ENCODE measurements around the gene TMEM115.

Gene TMEM115

DNA sequence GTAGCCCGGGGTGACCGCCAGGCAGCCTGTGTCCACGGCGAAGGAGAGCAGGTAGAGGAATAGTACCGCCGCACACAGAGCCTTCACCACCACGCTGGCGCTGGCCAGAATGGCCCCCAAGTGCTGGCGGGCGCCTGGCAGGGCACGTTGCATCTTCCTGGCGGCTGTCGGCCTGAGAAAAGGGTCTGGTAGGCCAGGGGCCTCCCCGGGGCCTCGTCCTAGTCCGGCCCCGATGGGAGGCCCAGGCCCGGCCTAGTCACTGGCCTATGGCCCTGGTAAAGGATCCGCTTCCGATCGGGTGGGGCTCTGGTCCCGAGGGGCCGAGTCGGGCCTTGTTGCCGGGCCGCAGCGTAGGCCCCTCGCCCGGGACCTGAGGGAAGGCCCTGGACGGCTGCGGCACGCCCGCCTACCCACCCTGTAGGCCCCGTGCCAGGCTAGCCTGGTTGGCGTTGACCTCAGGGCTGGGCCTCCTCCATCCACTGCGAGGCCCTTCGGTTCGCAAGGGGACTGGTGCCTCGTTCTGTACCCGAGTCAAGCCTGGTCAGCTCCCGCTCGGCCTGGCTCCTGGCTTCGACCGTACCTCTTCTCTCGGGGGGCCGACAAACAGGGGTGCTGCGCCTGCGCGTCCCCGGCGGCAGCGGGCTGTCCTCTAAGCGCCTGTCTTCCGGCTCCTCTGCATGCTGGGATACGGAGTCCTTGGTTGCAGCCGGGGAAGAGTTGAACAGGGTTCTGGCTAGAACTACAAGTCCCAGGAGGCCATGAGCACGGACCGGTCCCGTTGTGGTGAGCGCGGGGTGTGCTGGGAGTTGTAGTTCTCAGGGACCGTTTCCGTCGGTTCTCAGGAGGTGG is at the start of gene TMEM115:
TMEM115 (minus strand) TSS at position 611 of the 849 bp plus-strand sequence; CDS start at position 153, 458 bp downstream.
- peak; percentile 76 for DNase-seq

DNA sequence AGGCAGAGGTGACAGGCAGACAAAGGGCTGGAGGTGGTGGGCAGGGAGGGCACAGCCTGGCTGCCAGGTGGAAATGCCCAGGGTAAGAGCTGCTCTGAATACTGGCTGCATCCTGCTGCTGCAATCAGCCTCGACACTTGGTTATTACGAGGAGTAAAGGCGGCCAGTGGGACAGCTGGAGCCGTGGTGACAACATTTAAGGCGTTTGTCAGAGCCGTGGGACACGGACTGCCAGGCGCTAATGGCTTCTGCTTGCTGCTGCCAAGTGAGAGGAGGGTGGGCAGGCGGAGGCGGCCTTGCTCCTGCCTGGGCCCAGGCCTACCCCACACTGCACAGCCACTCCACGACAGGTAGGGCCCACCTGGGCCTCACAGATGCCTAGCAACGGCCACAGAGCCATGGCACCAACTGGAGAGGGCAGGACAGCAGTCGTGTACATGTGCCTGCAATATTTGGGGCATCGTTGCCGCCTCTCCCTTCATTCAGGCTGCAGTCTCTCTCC is 49.2 kb upstream of the TMEM115 start:
- no peak for DNase-seq

GRCh38 chr3:50406487-50406886 is 47.2 kb upstream of the TMEM115 start:
- no peak for DNase-seq

GRCh38 chr3:50405249-50405648 is 45.9 kb upstream of the TMEM115 start:
- peak; percentile 4 for DNase-seq

- DNase-seq = no peak
These were observed 42.8 kb upstream of the TMEM115 start for GRCh38 chr3:50401978-50402595.

DNA sequence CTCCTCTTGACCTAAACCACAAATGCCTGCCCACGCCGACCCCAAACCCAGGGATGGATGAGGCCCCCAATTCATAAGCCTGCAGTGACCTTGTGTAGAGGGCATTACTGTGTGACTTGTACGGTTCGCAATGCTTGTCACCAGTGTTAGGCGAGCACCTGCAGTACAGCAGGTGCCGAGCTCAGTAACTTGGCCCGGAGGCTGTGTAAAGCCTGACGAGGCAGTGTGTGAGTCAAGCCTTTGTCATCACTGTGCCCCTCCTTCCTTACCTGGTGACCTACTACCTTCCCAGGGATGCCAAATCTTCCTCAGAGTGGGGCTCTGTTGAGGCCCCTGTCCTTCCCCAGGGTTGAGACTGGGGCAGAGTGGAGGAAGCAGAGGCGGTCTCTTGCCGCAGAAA is 37.2 kb upstream of the TMEM115 start:
- DNase-seq = no peak

DNA sequence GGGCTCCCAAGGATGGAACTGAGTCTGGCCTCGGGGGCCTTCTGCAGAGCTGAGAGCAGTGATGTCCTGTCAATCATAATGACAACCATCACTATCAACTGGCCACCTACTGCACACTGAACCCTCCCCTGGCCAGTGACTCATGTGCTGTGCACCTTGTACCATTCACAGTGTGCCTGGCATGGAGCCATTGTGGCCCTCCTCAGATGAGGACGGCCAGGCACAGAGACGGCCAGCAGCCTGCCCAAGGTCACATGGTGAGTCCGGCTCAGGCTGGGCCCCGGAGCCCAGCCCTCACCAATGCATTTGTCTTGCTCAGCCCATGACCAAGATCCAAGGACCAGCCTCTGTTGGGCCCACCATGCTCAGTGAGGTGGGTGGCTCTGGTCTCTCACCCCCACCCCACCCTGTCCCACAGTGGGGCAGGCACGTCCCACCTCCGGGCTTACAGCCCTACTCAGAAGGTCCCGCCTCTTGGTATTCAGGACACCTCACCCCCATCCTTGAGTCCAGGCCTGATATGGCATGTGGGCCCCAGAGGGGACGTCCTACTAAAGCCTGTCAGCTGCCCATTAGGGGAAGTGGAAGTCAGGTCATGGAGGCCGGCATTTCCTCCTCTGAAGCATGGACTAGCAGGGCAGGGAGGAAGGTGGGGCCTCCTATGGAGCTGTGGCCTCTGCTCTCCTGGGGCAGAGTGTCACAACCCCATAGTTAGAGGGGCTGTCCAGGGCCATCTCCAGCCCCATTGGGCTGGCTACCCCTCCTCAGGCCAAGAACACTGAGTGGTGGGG is 35.9 kb upstream of the TMEM115 start:
- DNase-seq = no peak

DNA sequence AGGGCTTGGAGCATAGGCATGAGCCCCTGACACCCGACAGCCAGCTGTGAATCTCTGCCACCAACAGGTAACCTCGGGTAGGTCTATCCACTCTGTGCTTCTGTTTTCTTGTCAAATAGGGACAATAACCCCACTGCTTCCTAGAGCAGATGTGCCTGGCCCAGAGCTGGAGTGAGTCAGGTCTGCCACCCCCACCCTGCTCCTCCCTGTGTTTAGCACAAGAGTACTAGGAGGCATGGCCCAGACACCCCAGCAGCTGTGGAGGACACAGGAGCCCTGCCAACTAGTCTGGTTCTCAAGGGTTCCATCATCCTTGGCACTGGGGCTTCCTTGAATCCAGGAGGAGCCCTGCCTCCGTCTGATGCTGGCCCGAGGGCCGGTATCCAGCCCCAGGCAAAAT is 33.7 kb upstream of the TMEM115 start:
- DNase-seq = no peak

- DNase-seq = no peak
These were observed 32.9 kb upstream of the TMEM115 start for GRCh38 chr3:50392101-50392715.

GRCh38 chr3:50390508-50391224 is 31.3 kb upstream of the TMEM115 start:
- DNase-seq = no peak

DNA sequence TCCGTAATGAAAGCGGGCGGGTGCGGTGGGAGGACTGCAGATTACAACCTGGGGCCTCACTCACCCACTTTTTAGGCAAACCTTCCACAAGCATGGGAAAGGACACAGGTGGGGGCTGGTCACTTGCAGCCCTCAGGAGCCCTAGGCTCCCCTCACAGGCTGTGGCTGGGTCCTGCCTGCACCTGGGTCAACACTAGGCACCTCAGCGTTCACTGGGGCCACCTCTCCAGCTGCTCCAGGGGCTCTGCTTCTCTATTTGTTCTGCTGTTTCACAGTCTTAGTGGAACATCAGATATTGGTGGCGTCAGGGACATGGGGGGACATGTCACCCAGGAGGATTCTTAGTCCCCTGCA is 30.1 kb upstream of the TMEM115 start:
- no peak for DNase-seq

DNA sequence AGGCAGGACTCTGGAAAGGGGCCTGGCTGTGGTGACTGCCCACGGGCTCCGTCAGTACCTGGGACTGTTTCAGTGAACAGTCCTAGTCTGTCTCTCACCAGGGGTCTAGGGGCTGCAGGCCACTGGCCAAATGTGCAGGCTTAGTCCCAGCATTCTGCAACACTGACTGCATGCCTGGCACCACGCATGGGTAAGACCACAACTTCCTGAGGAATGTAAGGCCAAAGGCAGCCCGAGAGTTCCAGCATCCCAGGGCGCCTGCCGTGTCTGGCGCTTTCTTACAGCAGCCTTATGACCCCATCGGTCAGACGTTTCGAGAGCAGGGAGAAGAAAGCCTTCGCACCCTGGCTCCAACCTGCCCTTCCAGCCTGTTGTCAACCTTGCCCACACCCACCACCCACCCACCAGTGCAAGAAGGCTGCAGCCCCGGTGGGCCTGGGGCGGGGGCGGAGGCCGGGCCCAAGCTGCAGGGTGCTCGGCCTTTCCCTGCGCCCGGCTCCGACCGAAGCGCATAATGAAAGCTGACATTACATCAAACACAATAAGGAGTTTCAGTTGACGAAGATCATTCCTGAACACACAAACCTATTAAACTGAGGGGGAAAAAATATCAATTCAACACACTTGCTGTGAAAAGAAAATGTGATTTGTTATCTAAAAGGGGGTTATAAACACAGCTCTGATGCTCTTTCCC is 29.5 kb upstream of the TMEM115 start:
- DNase-seq = no peak

DNA sequence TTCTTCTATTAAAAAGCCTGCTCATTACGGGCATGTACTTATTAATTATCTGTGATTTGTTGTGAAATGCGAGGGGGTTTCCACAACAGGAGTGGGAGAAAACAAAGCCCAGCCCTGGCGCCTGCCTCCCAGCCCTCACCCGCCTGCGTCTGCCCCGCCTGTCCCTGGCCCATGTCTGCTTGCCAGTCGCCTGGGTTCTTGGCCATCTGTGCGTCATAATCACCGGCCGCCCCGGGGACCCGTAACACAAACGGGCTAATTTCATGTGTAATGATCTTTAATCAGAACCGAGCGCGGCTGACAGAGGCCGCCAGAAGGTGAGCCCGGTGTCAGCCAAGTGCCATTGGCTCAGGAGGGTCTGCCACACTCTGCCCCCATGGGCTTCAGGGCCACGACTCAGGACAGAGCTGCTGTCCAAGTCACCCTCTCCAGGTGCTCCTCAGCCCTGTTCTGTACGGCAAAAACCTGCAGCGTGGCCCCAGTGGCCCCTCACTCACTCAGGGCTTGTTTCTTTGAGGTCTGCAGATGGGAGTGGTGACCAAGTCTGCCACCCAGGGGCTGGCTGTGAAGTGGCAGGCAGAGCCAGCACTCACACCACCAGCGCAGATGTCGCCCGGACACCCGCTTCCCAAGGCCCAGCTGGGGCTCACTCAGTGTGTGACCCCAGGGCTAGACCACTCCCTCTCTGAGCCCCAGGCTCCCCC is 28.8 kb upstream of the TMEM115 start:
- no peak for DNase-seq

GRCh38 chr3:50385754-50386153 is 26.4 kb upstream of the TMEM115 start:
- DNase-seq = no peak

DNA sequence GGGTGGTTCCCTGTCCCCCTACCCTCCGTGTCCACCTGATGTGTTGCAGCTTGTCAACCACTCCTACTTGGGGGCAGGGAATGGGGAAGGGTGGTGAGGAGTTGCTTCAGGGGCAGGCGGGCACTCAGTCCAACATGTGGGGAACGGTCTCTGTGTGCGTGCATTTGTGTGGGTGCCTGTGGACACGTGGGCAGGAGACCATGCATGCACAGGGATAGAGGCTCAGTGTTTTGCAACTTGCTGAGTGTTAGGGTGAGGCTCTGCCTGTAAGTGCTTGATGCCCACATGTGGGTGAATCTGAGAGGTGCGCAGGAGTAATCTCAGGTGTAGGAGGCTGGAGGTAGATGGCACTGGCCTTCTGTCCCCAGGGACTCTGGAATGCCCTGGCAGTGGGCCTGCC is 24.4 kb upstream of the TMEM115 start:
- DNase-seq = no peak

- DNase-seq = no peak
These were observed 23.4 kb upstream of the TMEM115 start for GRCh38 chr3:50382722-50383121.

- DNase-seq = no peak
These were observed 22.1 kb upstream of the TMEM115 start for GRCh38 chr3:50381383-50381782.

GRCh38 chr3:50380405-50381085 is 21.2 kb upstream of the TMEM115 start:
- DNase-seq = no peak

DNA sequence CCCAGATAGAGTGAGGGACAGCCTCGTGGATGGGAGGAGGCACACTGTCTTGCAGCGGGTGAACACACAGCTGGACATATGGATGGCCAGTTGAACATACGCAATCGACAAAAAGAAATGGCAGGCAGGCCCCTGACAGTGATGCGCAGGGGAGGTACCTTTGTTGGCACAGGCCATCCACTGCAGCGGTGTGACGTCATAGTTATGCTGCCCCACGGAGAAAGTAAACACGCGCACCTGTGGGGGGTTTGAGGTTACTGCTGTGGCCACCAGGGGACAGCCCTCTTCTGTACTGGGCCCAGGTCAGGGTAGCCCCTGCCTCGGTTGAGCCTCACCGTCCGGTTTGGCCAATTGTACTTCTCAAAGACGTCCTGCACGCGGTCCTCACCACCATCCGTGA is 19.4 kb upstream of the TMEM115 start:
- no peak for DNase-seq

- no peak for DNase-seq
These were observed 18.7 kb upstream of the TMEM115 start for GRCh38 chr3:50378024-50378423.
